ENCODE measurements around the gene UBE2Z. TPM values are rescaled to one million over a fixed set of nuclear protein-coding genes. Genes with fewer than 3 reads are reported as not detected.

UBE2Z gene
- total and polyA plus RNA-seq, 2 of the 13 experiments (the other 11 are each of a cell fraction or from before 2014, with no cell fraction given) = 63.2 to 122 TPM

DNA sequence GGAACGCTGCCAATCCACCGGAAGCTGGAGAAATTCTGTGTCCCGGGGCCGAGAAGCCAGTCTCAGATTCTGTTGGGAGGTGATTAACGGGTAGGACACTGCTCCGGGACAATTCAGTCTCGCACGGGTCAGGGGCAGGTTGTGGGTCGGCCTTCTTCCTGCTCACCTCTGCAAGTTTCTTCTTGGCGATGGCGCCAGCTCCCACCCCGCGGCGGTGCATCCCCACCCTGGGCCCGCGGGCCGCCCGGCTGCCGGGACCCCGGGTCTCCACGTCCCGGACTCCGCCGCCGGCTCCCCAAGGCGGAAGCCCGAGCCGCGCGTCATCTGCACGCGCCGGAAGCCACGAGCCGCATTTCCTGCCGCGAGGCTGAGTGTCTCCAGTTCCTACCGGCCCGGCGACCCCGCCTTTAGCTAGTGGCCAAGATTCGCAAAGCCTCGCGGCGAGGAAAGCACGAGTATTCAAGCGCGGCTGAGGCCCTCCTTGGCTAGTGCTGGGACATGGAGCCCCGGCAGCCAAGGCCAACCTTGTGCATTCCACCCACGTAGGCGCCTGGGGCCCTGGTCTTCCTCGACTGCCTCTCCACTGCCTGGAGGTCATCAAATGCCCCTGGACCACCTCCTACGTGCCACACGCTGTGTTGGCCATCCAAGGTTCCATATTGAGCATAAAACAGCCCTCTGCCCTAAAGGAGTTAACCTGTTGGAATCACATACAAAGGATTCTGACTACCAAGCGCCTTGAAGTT is 36.5 kb downstream of the UBE2Z start, which contains the start of gene SNF8 (continued):
- TF ChIP-seq SRF (IDR thresholded peaks at IDR 0.05; ENCODE audit: low read depth, low read length) = peak; percentile 61; the same call in 1 of the 2 replicates
- TF ChIP-seq ZNF432 (CRISPR knock-in tag; IDR thresholded peaks at IDR 0.05; ENCODE audit: borderline replicate concordance) = no peak
- peak; percentile 33; the same call in 1 of the 2 replicates for TF ChIP-seq ZKSCAN1 (IDR thresholded peaks at IDR 0.05; ENCODE audit: low read length)
- TF ChIP-seq ZBTB7B (CRISPR knock-in tag; IDR thresholded peaks at IDR 0.05) = peak; percentile 84
- TF ChIP-seq SMAD3 (CRISPR knock-in tag; IDR thresholded peaks at IDR 0.05) = no peak; the same call in 1 of the 2 replicates
- no peak for TF ChIP-seq ZNF296 (CRISPR knock-in tag; conservative IDR thresholded peaks at IDR 0.05)
- TF ChIP-seq, protein P1, sequence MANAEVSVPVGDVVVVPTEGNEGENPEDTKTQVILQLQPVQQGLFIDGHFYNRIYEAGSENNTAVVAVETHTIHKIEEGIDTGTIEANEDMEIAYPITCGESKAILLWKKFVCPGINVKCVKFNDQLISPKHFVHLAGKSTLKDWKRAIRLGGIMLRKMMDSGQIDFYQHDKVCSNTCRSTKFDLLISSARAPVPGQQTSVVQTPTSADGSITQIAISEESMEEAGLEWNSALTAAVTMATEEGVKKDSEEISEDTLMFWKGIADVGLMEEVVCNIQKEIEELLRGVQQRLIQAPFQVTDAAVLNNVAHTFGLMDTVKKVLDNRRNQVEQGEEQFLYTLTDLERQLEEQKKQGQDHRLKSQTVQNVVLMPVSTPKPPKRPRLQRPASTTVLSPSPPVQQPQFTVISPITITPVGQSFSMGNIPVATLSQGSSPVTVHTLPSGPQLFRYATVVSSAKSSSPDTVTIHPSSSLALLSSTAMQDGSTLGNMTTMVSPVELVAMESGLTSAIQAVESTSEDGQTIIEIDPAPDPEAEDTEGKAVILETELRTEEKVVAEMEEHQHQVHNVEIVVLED (CRISPR knock-in tag; IDR thresholded peaks at IDR 0.05; ENCODE audit: borderline replicate concordance) = peak; percentile 86
- TF ChIP-seq ZNF660 (CRISPR knock-in tag; IDR thresholded peaks at IDR 0.05; ENCODE audit: borderline replicate concordance, low read depth) = no peak
- TF ChIP-seq GTF3A (CRISPR knock-in tag; conservative IDR thresholded peaks at IDR 0.05) = no peak
- TF ChIP-seq, protein P2, sequence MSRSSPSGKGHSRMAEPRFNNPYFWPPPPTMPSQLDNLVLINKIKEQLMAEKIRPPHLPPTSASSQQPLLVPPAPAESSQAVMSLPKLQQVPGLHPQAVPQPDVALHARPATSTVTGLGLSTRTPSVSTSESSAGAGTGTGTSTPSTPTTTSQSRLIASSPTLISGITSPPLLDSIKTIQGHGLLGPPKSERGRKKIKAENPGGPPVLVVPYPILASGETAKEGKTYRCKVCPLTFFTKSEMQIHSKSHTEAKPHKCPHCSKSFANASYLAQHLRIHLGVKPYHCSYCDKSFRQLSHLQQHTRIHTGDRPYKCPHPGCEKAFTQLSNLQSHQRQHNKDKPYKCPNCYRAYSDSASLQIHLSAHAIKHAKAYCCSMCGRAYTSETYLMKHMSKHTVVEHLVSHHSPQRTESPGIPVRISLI (CRISPR knock-in tag; IDR thresholded peaks at IDR 0.05; ENCODE audit: borderline replicate concordance) = peak; percentile 27; the same call in 1 of the 2 replicates
- TF ChIP-seq, protein P3, sequence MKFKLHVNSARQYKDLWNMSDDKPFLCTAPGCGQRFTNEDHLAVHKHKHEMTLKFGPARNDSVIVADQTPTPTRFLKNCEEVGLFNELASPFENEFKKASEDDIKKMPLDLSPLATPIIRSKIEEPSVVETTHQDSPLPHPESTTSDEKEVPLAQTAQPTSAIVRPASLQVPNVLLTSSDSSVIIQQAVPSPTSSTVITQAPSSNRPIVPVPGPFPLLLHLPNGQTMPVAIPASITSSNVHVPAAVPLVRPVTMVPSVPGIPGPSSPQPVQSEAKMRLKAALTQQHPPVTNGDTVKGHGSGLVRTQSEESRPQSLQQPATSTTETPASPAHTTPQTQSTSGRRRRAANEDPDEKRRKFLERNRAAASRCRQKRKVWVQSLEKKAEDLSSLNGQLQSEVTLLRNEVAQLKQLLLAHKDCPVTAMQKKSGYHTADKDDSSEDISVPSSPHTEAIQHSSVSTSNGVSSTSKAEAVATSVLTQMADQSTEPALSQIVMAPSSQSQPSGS (CRISPR knock-in tag; IDR thresholded peaks at IDR 0.05) = peak; percentile 77
- TF ChIP-seq ZNF33A (CRISPR knock-in tag; IDR thresholded peaks at IDR 0.05; ENCODE audit: borderline replicate concordance) = 0 out of 2 replicates have a peak, but pooled peaks have one; percentile 38
- no peak for TF ChIP-seq ZNF121 (CRISPR knock-in tag; IDR thresholded peaks at IDR 0.05)
- TF ChIP-seq, protein P4, sequence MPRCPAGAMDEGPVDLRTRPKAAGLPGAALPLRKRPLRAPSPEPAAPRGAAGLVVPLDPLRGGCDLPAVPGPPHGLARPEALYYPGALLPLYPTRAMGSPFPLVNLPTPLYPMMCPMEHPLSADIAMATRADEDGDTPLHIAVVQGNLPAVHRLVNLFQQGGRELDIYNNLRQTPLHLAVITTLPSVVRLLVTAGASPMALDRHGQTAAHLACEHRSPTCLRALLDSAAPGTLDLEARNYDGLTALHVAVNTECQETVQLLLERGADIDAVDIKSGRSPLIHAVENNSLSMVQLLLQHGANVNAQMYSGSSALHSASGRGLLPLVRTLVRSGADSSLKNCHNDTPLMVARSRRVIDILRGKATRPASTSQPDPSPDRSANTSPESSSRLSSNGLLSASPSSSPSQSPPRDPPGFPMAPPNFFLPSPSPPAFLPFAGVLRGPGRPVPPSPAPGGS (CRISPR knock-in tag; IDR thresholded peaks at IDR 0.05) = peak; percentile 90
- 0 out of 2 replicates have a peak, but pooled peaks have one; percentile 35 for TF ChIP-seq FOXJ3 (CRISPR knock-in tag; IDR thresholded peaks at IDR 0.05; ENCODE audit: borderline replicate concordance)
- no peak for TF ChIP-seq SOX13 (IDR thresholded peaks at IDR 0.05)
- peak in 1 of 2 experiments; percentile 44; a peak in 1 of 4 replicates for TF ChIP-seq SOX13 (CRISPR knock-in tag; conservative IDR thresholded peaks at IDR 0.05 in 1 of 2, IDR thresholded peaks at IDR 0.05 in 1 of 2)
- TF ChIP-seq ZNF878 (CRISPR knock-in tag; IDR thresholded peaks at IDR 0.05) = 0 out of 2 replicates have a peak, but pooled peaks have one; percentile 27
- TF ChIP-seq ZFY (CRISPR knock-in tag; IDR thresholded peaks at IDR 0.05) = peak; percentile 98
- peak; percentile 47; the same call in 1 of the 2 replicates for TF ChIP-seq HNF4A (CRISPR knock-in tag; IDR thresholded peaks at IDR 0.05)
- no peak for TF ChIP-seq PHF5A (CRISPR knock-in tag; IDR thresholded peaks at IDR 0.05; ENCODE audit: low read depth, unreplicated experiment)

Measured in HepG2 (cell line).